Daoy (cell line): Measurements from ENCODE around the gene OSTM1. TPM values are rescaled to one million over a fixed set of nuclear protein-coding genes. Genes with fewer than 3 reads are reported as not detected.

Source experiments
- DNase-seq: peaks from one replicate; pipeline ENCODE4 v3.0.0-alpha.2; 2015; ENCODE audit warnings: low read depth
- total RNA-seq: library from RNA; depleted of rRNA; stranded (reverse); fragments of >200 nt; shearing (Covaris generic); gene quantifications from 2 replicates; pipeline ENCODE4 v1.2.3, GENCODE V29; 2014; rRNA removed

The OSTM1 gene
- 29.5 and 41.1 TPM in 2 replicates for total RNA-seq

- DNase-seq: peak; percentile 95
Observed at GRCh38 chr6:108074359-108075144, at the start of gene OSTM1. Gene OSTM1, minus strand, starts transcription at chr6:108074741. Its CDS starts 90 bp downstream, at chr6:108074651.

GRCh38 chr6:108123946-108124345 lies 49.4 kb upstream of the OSTM1 start:
- DNase-seq: no peak

GRCh38 chr6:108123481-108123929 lies 49.0 kb upstream of the OSTM1 start:
- DNase-seq: no peak

- no peak for DNase-seq
Observed at GRCh38 chr6:108121612-108122011, 47.1 kb upstream of the OSTM1 start.

- no peak for DNase-seq
Observed at GRCh38 chr6:108120311-108120710, 45.8 kb upstream of the OSTM1 start.

GRCh38 chr6:108119769-108120141 lies 45.2 kb upstream of the OSTM1 start:
- no peak for DNase-seq

- no peak for DNase-seq
Observed at GRCh38 chr6:108118810-108119768, 44.5 kb upstream of the OSTM1 start.

- no peak for DNase-seq
Observed at GRCh38 chr6:108118359-108118724, 43.8 kb upstream of the OSTM1 start.

- peak; percentile 64 for DNase-seq
Observed at GRCh38 chr6:108117427-108118358, 43.2 kb upstream of the OSTM1 start.

- no peak for DNase-seq
Observed at GRCh38 chr6:108116546-108117426, 42.2 kb upstream of the OSTM1 start.

- DNase-seq: peak; percentile 66
Observed at GRCh38 chr6:108115598-108116058, 41.1 kb upstream of the OSTM1 start.

GRCh38 chr6:108114841-108115597 lies 40.5 kb upstream of the OSTM1 start:
- DNase-seq: peak; percentile 74

GRCh38 chr6:108113557-108114519 lies 39.3 kb upstream of the OSTM1 start:
- peak; percentile 42 for DNase-seq

- no peak for DNase-seq
Observed at GRCh38 chr6:108108374-108108773, 33.8 kb upstream of the OSTM1 start.

- DNase-seq: no peak
Observed at GRCh38 chr6:108107102-108107501, 32.6 kb upstream of the OSTM1 start.

GRCh38 chr6:108106694-108107093 lies 32.2 kb upstream of the OSTM1 start:
- no peak for DNase-seq

- no peak for DNase-seq
Observed at GRCh38 chr6:108106261-108106660, 31.7 kb upstream of the OSTM1 start.

GRCh38 chr6:108105571-108105970 lies 31.0 kb upstream of the OSTM1 start:
- no peak for DNase-seq
